RPMI7951 (cell line): ENCODE measurements around the gene P2RX3. TPM values are rescaled to one million over a fixed set of nuclear protein-coding genes. Genes with fewer than 3 reads are reported as not detected.

Source experiments
- DNase-seq: peaks from one replicate; pipeline ENCODE4 v3.0.0-alpha.2; 2012; ENCODE audit warnings: low read depth
- total RNA-seq: library from RNA; depleted of rRNA; stranded (reverse); fragments of >200 nt; shearing (Covaris generic); gene quantifications from 2 replicates; pipeline ENCODE4 v1.2.3, GENCODE V29; 2014

The P2RX3 gene
- total RNA-seq, 1 experiment from 2014 or later, result not detected

DNA sequence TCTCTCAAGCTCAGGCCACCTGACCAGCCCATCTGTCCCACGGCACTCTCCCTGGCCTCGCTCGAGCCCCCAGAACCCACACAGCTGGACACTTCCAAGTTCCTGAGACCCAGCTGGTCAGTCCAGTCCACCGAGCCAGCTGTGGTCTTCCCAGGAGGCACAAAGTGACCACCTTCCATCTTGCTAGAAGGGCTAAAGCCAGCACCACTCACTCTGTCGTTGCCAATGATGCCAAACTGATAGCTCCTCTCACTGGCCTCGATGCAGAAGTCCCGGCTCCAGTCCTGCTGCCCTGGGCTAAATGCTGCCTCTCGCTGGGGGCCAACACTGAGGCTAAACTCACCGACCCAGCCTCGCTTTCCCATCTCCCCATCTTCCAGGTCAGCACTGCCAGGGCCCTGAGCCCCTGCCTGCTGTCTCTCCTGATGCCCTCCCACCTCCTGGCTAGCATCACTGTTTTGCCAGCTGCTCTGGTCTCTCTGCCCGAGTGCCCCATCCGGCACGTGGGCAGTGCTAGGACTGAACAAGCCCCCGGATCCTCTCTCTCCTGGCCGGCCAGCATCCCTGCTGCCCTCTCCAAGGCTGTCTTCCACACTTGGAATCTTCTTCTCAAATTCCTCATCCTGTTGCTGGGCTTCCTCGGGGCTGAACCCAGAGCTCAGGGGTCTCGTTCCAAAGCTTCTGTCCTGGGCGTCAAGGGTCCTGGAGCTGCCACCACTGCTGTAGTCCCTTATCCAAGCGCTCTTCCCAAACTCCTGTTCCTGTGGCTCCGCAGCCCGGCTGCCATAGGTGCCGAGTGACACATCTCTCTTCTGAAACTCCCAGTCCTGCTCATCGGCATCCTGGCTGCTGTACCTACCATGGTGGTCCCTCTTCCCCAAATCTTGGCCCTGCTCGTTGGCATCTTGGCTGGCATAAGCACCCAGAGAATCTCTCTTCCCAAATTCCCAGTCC lies 28.8 kb upstream of the P2RX3 start:
- no peak for DNase-seq

DNA sequence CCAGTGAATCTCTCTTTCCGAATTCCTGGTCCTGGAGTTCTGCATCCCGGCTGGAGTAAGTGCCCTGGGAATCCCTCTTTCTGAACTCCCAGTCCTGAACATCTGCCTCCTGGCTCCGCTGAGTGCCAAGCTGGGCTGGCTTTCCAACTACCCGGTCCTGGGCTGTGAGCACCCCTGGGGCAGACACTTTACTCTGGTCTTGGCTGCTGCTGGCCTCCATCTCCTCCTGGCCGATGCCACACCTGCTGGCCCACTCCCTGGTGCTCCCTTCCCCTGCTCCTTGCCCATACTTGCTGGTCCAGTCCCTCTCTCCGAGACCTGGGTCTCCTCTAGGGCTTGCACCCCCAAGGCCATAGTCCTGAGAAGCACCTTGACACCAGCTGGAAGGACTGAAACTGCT lies 28.1 kb upstream of the P2RX3 start:
- no peak for DNase-seq

DNA sequence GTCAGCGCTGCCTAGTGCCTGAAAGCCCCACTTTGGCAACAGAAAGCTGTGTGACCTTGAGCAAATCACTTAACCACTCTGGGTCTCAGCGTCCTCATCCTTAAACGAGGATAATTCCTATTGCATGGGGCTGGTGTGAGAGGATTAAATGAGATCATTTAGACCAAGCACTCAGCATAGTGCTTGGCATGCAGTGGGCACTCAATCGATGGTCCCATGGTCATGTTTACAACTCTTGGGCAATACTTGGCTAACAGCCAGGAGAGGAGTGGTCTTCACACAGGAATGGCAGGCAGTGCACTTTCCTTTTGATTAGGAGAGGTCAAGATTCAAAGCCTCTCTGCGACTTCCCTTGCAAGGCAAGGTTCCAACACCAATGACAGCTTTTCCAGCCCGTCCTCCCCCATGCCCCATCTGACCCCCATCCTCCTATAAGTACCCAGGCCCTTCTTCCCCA lies 27.5 kb upstream of the P2RX3 start:
- no peak for DNase-seq

DNA sequence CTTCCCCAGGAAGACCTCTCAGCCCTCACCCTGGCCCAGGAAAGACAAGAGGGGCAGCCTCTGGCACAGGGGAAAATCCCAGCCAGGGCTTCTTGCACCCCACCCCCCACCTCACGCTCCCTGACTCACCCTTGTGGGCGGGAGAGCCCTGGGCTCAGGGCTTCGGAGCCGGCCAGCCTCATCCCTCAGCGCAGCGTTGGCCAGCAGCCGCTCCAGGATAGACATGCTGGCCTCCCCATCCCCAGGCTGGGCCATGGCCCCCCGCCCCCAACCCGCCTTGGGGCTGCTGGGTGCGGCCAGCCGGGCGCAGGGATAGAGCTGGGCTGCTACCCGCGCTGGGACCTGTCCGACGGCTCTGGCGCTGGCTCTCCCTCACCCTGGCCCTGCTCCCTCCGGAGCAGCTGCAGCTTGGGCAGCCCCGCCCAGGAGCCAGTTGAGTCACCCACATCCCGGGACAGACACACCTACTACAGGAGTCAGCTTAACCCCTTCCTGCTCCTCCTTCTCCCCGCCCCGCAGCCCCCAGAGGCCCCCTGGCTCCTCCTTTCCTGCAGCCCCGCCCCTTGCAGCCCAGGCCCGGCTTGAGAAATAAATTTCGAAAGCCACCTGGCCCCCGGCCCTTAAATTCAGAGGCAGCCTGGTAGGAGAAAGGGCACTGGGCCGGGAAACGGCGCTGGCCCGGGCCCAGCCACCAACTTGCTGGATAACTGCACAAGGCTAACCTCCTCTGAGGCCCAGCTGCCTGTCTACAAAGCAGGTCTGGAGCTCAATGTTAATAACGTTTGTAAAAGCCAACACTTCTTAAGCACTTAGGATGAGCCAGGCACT lies 26.8 kb upstream of the P2RX3 start:
- peak; percentile 95 for DNase-seq

DNA sequence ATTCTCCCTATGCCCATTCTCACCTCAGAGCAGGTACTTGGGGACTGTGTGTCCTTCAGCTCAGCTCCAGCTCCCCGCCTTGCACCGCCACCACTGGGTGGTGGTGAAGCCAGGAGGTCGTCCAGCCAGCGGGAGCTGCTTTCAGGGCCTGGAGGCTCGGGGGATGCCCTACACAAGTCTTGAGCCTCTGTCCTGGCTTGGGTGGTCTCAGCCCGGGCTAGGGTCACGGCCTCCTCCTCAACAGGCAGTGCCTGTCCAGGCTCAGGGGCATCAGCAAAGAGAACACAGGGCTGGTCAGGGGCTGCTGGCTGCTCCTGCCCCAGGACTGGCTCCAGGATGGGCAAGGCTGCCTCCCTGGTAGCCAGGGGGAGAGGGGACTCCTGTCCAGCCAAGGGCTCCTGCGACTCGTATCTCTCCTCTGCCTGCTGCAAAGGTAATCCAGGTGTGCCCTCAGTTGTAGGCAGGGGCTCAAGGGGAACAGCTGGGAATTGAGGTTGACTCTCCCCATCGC lies 25.6 kb upstream of the P2RX3 start:
- DNase-seq, result no peak

DNA sequence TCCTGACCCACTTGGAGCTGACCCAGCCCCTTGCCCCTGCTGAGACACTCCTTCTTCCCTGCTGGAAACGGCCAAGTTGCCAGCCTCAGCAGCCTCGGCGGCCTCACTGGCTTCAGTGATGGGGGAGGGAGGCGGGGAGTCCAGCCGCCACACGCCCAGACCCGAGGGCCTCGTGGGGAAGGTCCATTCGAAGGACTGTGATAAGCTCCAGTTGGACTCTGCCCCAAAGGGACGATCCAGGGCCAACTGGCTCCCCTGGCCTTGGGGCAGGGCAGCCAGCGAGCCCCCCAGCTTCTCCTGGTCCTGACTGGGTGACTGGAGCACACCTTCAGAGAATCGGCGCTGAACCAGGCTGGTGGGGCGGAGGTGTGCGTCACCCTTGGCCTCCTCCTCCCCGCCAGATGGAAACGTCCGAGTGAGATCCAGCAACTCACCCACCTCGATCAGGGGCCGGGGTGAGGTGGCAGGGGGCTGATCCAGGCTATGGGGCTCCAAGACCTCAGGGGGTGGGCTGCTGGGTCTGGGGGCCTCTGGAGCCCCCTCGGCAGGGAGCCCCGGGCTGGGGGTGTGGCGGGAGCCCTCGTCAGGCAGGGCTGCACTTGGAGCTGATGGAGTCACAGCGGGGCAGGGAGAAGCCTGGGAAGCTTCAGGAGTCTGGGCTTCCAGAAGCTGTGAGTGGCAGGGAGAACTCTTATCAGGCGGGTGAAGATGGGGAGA lies 24.9 kb upstream of the P2RX3 start:
- no peak for DNase-seq

DNA sequence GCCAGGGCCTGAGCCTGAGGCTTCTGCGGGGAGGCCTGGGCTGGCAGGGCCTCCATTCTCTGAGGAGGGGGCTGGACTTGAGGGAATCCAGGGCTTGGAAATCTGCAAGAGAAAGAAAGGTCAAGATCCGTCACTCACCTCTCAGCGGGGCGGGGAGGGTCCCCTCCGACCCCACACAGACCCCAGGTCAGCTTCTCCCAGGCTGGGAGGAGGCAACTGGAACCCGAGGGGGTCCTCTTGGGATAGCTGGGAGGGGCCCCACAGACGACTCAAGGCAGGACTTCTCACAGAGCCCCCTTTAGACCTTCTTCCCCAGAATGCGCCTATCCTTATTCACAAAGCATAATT lies 24.4 kb upstream of the P2RX3 start:
- no peak for DNase-seq

DNA sequence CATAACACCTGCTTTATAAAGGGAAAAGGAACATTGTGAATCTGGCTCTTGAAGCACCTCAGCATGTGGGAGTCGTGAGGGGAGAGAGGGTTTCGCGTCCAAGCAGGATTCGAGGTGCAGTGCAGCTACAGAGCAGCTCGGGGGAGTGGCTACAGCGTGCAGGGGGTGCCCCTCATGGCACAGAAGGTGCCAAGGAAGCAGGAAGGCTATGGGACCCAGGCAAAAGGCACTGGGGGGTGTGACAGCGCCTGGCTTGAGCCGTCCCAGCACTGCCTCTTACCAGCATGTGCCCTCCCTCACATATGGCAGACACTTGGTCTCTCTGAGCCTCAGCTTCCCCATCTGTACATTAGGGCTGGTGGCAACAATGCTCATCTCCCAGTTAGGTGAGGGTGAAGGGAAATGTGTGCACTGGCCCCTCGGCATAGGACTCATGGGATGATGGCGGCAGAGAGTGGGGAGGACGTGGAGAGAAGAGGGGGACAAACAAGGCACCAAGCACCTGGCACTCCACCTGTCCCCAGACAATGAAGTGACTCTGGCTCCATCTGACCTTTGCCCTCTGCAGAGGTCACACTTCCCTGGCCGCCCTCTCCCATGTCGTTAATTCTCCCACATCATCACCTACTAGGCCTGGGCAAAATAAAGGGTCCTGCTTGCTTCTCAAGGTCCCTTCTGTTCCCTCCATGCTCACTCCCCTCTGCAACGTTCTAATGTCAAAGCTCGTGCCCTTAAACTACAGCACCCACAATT lies 23.8 kb upstream of the P2RX3 start:
- no peak for DNase-seq

DNA sequence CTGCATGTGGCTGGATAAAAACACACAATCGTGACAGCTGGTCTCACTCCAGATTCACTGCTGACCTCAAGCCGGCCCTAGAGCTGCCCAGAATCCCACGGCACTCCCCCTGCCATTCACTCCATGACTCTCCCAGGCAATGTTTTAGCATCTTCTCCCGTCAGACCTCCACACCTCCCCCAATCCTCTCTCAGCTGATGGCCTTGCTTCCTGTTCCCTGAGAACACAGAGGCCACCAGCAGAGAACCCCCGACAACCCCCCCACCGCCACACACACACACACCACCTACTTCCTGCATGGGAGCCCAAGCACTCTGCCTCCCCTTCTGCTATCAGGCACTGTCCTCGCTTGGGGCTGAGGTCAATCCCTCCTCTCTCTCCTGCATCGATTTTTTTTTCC lies 22.7 kb upstream of the P2RX3 start:
- no peak for DNase-seq

DNA sequence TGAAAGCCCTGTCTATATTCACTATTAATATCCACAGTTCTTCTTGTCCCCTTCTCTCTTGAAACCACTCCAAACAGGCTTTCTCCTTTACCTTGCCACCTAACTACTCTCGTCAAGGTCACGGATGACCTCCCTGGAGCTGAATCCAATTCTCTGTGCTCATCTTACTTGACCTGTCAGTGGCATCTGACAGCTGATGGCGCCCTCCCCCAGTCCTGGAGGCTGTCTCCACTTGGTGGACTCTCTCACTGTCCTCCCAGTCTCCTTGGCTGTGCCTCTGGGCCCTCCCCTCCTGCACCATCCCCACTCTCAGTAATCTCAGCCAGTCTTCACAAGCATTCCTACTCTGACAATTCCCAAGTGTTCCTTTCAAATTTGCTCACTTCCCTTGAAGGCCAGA lies 22.1 kb upstream of the P2RX3 start:
- DNase-seq, result no peak

DNA sequence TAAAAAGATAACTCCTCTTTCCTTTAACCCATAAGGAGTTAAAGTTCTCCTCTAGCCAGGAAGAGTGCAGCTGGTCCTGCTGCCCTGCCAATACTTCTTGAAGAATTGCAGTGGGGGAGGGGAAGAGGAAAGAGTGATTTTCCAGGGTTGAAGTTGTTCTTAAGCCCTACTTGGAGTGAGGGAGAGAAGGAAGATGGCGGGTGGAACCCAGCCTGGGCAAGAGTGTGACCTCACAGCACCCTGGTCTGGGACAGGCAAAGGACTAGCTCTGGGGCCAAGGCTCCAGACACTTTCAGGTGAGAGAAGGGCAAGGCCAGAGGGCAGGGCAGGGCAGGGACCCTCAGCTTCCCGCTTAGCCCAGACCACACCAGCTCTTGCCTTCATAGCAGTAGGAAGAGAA lies 20.0 kb upstream of the P2RX3 start:
- no peak for DNase-seq

DNA sequence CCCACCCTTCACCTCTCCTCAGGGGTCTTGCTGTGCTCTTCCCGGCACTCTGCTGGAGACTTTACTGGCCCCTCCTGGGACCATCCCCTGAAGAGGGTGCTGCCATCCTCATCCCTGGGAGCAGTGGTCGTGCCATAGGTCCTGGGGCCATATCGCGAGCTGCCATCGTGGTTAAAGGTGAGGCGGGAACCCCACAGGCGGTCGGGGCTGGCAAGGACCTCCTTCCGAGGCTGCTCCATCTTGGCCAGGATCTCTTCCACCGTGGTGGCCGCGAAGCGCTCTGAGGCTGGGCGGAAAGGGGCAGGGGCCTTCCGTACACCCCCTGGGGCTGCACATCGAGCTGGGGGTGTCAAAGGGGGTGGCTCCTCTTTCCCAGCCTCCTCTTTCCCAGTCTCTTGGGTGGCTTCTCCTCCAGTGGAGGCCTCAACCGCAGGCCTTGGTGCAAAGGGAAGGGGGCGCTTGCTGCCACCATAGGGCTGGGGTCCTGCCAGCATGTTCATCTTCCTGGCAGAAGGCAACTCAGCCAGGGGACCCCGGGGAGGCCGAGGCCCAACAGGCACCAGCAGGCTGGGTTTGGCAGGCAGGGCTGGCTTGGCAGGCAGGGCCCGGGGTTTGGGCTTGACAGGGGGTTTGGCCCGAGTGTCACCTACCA lies 18.0 kb upstream of the P2RX3 start:
- DNase-seq, result no peak

DNA sequence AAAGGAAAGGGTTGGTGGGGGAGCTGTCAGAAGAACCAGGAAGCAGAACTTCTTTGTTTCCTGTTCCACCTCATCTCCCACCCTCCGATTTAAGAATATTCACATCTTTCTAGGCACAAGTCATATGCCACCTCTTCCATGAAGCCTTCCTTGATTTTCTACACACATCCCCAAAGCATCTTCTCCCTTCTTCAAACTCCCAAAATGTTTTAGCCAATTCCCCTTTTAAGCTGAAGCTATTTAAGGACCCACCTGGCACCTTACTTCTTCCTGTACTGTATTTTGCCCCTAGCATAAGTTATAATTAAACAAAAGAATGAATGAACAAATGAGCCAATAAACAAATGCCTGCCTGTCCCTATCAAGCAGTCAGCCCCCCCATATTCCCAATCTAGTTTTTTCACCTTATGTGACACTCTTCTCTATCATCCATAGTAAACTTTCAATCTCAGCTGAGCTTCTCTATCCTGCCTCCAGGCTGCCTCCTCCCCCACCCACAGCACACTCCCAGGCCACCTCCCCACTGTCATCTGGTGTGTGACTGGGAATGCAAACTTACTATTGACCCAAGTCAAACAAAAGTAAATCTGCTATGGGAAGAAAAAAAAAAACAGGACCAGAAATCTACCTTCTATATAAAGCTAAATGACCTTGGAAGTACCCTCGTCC lies 17.3 kb upstream of the P2RX3 start:
- no peak for DNase-seq

DNA sequence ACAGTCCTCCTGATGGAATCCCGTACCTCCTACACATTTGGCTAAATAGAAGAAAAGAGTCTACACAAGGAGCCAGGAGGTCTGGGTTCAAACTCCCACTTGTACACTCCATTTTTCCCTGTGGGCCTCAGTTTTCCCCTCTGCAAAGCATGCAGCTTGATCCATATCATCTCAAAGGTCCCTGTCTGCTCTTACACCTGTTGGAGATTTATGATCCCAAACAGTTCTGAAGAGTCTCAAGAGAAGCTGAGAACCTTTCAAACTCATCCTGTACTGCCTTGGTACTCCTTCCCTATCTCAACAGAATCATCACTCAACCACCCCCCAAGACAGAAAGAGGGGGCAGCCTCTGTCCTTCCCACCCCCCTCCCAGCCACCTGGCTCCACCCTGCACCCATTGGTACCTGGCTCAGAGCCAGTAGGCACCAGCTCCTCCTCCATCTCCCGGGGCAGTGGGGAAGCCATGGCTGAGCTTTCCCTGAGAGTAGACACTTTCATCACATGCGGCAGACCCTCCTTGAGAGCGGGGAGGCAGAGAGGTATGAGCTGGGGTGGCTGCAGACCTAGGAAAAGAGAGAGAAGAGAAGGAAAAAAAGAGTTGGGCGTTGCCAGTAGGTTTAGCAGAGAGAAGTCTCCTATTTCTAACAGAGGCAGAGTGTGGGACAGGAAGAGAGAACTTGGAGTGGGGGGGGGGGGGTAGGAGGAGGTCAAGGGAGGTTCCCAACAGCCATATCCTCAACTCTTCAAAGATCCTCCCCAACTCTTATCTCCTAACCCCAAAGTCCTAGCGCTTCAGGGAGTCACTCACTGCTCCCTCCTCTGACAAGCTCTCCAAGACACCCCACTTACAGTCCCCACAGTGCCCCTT lies 16.5 kb upstream of the P2RX3 start:
- peak; percentile 19 for DNase-seq

DNA sequence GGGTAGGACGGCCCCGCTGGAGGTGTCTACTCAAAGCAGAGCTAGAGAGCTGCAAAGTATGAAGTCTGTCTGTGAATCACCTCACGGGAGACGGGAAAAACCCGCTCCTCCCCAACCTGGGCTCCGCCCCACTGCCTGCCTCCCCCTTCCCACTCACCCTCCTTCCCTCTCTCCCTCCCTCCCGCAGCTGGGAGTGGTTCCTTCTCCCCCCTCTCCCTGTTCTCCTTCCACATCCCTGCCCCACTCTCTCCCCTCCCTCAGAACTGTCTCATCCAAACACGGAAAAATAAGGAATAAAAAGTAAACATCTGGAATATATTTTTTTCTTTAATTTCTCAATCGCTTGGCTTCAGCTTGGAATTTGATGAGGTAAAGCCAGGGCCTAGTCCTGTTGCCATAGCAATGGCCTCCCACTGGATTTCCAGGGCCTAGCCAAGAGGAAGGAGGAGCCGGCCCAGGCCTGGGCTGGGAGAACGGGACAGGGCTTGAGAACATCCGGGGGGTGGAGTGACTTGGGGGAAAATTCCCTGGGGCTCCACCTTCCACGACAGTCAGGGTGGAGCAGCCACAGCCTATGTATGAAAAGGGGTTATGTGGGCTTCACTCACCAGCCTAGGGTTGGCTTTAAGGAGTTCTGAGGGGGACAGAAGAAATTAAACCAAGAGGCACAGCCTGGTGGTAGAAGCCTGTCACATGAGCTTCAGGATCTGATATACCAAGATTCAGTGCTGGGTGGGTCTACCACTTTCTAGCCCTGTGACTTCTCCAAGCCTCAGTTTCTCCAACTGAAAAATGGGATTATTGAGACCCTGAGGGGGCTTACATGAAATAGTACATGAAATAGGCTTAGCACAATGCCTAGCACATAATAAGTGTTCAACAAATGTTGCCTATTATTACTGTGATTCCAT lies 15.6 kb upstream of the P2RX3 start:
- peak; percentile 96 for DNase-seq

DNA sequence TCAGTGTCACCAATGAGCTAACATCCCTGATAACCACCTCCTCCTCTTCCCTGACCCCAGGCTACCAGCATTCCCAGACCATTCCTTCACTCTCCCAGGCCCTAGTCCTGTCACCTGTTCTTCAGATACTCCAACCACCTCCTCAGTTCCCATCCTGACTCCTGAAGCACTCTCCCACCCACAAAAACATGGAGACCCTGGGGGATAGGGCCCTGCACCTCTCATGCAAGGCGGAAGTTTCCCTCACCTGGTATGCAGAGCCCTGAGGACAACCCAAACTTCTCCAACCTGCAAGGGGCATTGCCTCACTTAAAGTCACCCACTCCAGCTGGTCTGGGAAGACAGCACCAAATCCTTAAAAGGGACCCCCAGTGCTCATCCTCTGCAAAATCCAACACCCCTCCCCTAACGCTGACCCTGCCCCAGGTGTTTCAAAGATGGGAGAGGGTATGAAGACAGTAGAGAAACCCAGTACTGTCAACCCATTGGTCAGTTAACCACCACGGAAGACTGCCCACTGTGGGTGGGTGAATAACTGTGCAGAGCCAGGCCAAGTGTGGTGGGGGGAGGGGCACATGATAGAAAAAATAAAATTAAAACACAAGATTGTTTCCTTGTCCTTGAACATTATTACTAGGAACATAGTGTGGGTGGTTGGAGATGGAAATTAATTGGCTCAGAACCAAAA lies 14.8 kb upstream of the P2RX3 start:
- peak; percentile 13 for DNase-seq

DNA sequence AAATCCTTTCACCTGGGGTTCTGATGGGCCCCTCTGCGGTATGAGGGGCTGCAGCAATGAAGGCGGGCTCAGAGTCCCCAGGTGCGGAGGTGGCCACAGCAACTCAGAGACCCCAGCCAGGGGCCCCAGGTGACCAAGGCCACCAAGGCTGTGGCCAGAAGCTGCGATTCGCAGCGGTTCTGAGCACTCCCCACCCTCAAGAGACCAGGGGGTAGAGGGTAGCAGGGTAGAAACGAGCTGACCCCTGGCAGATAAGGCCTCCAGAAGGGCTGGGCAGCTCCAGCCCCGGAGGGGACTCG lies 14.3 kb upstream of the P2RX3 start:
- no peak for DNase-seq
